ENCODE results near the gene ATP6V0A1.

ATP6V0A1 gene

DNA sequence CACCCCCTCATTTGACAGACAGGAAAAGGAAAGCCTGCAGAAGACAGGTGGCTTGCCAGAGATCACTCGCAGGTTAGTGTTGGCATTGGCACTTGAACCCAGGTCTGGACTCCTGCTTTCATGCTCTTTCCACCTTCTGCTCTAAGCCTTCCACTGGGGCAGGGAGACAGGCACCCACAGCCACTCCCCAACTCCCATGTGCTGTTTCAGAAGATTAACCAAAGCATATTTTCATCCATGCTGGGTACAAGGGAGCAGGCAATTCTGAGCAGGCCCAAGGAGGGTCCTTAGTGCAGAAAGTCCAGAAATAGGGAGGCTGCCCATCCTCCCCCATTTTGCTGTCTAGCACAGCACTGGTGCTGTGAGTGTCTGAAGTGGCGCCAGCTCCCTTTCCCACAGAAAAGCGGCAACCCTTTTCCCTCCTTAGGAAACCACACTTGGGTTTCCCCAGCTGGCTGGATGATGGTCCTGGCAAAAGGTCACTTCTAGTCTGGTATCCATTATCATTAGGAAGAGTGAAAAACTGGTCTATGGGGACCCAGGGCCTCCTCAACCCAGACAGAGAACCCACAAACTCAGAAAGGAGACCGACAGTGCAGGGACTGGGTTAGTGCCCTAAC lies 33.6 kb upstream of the ATP6V0A1 start:
- no peak for DNase-seq (ENCODE audit: low spot score)
- H3K27ac ChIP-seq: peak overlapping the region; percentile 37 to 66
- H3K4me3 ChIP-seq: no peak overlapping the region
- TF ChIP-seq, protein P1, sequence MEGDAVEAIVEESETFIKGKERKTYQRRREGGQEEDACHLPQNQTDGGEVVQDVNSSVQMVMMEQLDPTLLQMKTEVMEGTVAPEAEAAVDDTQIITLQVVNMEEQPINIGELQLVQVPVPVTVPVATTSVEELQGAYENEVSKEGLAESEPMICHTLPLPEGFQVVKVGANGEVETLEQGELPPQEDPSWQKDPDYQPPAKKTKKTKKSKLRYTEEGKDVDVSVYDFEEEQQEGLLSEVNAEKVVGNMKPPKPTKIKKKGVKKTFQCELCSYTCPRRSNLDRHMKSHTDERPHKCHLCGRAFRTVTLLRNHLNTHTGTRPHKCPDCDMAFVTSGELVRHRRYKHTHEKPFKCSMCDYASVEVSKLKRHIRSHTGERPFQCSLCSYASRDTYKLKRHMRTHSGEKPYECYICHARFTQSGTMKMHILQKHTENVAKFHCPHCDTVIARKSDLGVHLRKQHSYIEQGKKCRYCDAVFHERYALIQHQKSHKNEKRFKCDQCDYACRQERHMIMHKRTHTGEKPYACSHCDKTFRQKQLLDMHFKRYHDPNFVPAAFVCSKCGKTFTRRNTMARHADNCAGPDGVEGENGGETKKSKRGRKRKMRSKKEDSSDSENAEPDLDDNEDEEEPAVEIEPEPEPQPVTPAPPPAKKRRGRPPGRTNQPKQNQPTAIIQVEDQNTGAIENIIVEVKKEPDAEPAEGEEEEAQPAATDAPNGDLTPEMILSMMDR (IDR thresholded peaks at IDR 0.05): no peak

DNA sequence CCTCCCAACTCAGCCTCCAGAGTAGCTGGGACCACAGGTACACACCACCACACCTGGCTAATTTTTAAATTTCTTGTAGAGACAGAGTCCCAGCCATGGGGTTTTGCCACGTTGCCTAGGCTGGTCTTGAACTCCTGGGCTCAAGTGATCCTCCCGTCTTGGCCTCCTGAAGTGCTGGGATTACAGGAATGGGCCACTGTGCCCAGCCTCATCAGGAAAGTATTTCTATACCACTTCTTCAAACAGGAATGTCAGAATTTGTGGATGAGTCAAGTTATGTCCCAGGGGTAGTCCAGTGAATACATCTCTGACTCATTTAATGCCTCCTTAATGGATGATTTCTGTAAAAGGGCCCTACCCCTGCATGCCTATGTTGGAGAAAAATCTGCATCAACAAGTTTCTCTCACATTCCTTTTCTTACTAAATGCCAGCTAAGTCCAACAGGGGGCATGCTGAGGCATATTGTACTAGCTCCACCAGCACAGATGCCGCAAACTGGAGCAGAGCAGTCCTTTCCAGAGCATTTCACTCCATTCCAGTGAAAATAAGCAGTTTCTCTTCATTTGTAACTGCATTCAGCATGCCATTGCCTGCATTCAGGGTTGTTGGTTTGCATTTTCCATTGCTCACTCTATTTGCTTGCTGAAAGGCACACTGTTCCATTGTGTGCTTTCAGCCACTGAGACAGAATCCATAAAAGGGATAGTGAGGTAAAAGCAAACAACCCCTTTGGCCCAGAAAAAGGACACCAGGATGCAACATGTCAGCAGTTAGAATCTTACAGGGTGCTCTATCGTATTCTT lies 30.3 kb upstream of the ATP6V0A1 start:
- DNase-seq (ENCODE audit: low spot score): no peak
- TF ChIP-seq, protein P1 (IDR thresholded peaks at IDR 0.05): peak; percentile 63
- Histone ChIP-seq H3K4me3 (no peak overlapping the region), H3K27ac (peak overlapping the region; percentile 32 to 78)

DNA sequence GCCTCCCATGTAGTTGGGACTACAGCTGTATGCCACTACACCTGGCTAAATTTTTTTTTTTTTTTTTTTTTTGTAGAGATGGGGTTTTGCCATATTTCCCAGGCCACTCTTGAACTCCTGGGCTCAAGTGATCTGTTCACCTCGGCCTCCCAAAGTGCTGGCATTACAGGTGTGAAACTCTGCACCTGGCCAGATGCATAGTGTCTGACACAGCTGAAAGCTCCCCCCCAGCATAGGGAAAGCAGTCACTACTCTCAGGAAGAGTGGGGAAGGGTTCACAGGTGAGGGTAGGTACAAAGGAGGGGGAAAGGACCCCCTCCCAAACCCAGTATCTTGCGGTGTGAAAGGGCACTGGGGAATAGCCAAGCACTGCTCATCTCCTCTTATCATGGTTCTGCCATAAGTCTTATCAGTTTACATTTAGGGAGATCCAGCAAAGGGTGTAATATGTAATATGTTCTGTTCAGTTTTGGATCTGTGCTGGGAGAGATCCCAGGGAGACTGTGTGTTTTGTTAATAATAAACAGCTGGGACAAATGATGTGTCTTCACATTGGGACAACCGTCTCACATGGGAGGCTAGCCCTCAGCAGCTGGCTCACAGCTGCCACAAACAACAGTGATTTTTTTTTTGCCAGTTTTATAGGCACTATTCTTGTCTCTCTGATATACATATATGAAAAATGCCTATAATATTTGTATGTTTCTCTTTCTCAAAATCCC lies 28.8 kb upstream of the ATP6V0A1 start:
- no peak for DNase-seq (ENCODE audit: low spot score)
- TF ChIP-seq, protein P1 (IDR thresholded peaks at IDR 0.05): no peak
- no peak overlapping the region for H3K27ac ChIP-seq
- H3K4me3 ChIP-seq: no peak overlapping the region

DNA sequence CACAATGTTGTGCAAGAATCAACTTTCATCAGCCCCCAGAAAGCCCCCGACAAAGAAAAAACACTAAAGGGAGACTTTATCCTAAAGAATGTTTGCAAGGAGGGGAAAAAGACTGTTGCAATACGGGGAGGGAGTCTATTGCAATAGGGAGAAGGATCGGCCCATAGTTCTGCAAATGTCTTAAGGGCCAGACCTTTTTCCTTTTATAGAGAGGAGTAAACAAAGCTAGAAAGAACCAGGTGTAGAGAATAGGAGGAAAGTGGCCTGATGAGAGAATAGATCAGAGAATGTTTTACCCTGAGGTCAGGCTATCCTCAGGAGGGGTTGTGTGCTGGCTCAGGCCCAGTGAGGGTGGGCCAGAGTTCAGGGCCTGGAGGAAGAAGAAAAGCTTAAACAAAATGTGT lies 26.9 kb upstream of the ATP6V0A1 start:
- no peak overlapping the region for H3K27ac ChIP-seq
- no peak overlapping the region for H3K4me3 ChIP-seq
- no peak for DNase-seq (ENCODE audit: low spot score)
- TF ChIP-seq, protein P1 (IDR thresholded peaks at IDR 0.05): no peak

DNA sequence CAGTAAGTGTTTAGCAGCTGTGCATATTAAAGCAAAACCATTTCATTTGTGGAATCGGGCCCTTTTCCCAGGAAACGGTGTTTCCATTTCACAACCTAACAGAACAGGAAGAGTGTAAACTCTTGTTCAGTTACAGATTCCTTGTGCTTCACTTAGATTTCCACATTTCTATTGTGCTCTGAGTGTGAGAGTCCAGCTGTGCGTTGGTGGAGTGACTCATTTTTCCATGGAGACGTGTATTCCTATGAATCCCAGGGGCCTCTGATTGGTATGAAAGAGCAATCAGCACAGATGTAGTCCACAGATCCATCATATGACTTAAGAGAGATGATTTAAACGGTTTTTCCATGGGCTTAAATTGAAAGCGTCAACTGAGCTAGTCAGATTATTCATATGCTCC lies 22.3 kb upstream of the ATP6V0A1 start:
- DNase-seq (ENCODE audit: low spot score): no peak
- TF ChIP-seq, protein P1 (IDR thresholded peaks at IDR 0.05): no peak
- peak overlapping the region; percentile 66 to 85 for H3K27ac ChIP-seq
- no peak overlapping the region for H3K4me3 ChIP-seq

DNA sequence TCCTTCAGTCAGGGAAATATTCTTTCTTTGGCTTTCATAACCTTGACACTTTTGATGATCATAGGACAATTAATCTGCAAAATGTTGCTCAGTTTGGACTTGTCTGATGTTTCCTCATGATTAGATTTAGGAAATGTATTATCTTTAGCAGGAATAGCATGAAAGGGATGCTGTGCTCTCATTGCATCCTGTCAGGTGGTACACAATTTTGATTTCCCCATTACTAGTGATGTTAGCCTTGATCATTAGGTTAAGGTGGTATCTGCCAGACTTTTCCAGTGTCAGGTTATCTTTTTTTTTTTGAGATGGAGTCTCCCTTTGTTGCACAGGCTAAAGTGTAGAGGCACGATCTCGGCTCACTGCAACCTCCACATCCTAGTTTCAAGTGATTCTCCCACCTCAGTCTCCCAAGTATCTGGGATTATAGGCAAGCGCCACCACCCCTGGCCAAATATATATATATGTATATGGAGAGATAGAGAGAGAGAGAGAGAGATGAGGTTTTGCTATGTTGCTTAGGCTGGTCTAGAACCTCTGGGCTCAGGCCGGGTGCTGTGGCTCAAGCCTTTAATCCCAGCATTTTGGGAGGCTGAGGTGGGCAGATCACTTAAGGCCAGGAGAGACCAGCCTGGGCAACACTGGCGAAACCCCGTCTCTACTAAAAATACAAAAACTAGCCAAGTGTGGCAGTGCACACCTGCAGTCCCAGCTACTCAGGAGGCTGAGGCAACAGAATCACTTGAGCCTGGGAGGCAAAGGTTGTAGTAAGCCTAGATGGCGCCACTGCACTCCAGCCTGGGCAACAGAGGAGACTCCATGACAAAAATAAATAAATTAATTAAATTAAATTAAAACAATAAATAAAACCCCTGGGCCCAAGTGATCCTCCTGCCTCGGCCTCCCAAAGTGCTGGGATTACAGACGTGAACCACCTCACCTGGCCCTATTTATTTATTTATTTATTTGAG lies 19.8 kb upstream of the ATP6V0A1 start:
- TF ChIP-seq, protein P1 (IDR thresholded peaks at IDR 0.05): no peak
- Histone ChIP-seq H3K27ac (no peak overlapping the region), H3K4me3 (no peak overlapping the region)
- no peak for DNase-seq (ENCODE audit: low spot score)
